Dermis blood vessel endothelial cell (primary cell): ENCODE results near the gene LYPD4. TPM values are rescaled to one million over a fixed set of nuclear protein-coding genes. Genes with fewer than 3 reads are reported as not detected.

ENCODE experiments used
- DNase-seq: peaks from one replicate; pipeline ENCODE4 v3.0.0; 2010
- total RNA-seq: library from RNA; depleted of rRNA; stranded (reverse); fragments of >200 nt; gene quantifications from 2 replicates; pipeline ENCODE4 v1.2.3, GENCODE V29; 2014

Gene LYPD4
- total RNA-seq, 1 donor from 2014 or later: not detected

DNA sequence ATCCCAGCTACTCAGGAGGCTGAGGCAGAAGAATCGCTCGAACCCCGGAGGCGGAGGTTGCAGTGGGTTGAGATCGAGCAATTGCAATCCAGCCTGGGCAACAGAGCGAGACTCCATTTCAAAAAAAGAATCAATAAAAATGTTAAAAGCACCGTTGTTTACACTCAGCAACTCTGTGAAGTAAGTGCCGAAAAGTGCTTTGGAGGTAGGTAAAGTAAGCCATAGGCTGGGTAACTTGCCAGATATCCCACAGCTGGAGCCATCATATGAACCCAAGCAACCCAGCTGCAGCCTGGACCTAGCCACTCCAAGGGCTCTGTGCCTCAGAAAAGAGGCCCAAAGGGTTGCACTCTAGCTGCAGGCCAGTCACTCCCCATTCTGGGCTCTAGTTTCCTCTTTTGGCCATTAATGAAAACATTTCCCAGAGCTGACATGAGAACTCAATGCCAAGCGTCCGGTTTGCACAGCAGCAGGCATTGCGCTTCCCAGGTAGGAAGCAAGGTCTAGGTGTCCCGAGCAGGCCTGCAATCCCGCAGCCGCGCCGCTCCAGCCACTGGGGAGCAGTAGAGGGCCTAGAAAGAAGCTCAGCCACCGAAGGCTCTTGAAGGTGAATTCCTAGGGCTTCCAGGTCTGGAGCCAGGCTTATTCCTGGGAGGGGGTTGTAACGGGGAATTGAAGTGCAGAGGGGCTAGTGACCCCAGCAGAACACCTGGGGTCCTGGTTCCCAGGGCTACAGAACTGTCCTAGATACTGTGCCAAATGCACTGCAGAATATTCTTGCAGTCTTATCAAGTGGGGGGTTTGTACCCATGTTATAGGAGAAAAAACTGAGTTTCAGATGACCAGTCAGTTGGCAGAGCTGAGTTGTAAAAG, 28.5 kb upstream of the LYPD4 start:
- DNase-seq: peak; percentile 79

DNA sequence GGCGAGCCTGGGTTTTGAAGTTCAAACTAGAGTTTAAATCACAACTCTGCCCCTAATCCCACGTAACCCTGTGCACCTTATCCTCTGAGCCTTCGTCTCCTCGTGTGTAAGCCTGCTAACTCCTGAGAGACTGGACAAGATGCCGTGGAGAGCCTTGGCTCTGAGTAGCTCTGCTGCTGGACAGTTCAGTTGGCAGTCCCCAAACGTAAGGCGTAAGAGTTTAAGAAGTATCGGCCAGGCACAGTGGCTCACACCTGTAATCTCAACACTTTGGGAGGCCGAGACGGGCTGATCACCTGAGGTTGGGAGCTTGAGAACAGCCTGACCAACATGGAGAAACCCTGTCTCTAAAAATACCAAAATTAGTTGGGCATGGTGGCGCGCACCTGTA, 27.9 kb upstream of the LYPD4 start:
- DNase-seq: no peak

- no peak for DNase-seq
Measured at GRCh38 chr19:41871573-41872383, 27.3 kb upstream of the LYPD4 start.

- DNase-seq: no peak
Measured at GRCh38 chr19:41870401-41870873, 26.0 kb upstream of the LYPD4 start.

DNA sequence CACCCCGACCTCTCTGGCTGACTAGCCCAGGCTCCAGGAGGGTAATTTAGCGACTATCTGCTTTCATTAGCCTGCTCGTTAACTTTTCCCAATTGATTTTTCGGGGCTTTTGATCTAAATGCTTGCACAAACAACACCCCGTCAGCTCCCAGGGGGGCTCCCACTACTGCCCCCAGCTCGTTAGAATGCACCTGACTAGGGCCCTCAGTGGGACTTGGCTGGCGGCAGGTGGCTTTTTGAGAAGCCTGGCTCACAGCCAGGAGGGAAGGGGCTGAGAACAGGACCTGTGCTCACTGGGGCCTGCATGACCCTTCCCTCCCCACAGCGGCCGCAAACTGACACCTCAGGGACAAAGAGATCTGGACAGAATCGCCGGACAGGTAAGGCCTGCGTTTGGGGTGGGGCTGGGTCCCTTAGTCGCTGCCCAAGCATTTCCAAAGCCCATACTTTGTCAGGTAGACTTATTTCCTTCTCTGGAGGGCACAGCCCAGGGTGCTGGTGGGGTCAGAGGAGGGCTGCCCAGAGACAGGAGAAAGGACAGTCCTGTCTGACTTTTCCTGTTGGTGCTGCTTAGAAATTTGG, 25.0 kb upstream of the LYPD4 start:
- no peak for DNase-seq

GRCh38 chr19:41868989-41869300, 24.5 kb upstream of the LYPD4 start:
- DNase-seq: no peak

GRCh38 chr19:41868120-41868988, 23.9 kb upstream of the LYPD4 start:
- DNase-seq: no peak

- no peak for DNase-seq
Measured at GRCh38 chr19:41866284-41866683, 21.8 kb upstream of the LYPD4 start.

DNA sequence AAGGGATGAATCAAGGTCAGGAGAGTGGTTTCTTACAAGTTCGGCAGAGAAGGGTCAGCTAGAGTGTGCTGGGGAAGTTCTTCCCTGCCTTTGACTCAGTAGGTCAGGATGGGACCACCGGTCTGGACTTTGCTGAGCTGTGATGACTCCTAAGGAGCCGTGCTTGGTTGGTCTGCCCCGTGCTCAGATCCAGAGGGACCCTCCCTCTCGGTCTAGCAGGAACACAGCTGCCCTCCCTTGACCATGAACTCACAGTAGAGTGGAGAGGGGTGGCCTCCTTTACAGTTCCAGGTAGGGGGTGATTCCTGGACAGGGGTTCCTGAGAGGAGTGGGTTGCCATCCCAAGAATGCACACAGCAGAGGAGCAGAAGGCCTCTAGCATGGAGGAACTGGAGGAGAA, 19.9 kb upstream of the LYPD4 start:
- DNase-seq: no peak

DNA sequence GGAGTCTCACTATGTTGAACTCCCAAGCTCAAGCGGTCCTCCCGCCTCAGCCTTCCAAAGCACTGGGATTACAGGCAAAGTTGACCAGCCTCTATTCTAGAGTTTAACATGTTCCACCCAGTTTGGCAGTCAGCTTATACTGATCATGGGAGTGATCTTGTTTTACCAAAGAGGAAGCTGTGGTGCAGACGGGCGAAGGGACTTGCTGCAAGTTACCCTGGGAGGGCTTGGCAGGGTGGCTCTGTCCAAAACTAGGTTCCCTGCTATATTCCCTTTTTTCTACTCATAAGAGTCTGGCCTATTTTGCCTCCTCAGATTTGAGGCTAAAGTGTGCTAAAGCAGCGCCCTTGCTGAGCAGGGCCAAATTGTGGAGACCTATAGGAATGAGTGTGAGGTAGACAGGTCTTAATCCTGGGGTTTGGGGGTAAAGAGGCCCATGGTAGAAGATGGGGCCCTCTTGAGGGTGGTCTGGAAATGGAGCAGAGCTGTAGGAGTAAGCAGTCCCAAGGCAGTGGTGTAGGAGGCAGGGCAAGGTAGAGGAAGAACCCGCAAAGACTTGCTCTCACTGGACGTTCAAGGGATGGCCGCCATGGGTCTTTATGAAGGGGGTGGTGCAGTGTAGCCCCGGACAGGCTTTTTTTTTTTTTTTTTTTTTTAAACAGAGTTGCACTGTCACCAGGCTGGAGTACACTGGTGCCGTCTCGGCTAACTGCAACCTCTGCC, 18.9 kb upstream of the LYPD4 start:
- DNase-seq: no peak

DNA sequence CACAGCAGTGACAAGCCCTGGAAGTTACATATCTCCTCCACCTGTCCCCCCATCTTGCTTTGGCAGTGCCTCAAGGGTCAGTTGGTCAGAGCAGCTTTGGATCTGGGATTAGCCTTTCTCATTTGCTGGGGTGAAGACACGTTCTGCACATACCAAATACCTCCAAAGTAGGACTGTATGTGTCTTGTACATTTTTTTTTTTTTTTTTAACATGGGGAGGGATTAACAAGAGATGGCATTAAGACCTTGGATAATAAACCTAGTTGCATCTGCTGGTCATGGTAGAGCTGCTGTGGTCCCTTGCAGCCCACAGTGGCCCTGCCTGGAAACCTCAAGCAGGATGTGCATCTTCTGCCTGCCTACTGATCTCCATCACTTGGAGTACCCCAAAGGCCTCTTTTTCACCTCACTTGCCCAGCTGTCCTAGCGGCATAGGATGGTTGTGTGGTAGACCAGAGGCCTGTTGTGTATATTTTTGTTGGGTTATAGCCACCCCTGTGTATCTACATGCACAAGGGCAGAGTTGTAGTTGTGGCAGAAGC, 18.0 kb upstream of the LYPD4 start:
- no peak for DNase-seq

DNA sequence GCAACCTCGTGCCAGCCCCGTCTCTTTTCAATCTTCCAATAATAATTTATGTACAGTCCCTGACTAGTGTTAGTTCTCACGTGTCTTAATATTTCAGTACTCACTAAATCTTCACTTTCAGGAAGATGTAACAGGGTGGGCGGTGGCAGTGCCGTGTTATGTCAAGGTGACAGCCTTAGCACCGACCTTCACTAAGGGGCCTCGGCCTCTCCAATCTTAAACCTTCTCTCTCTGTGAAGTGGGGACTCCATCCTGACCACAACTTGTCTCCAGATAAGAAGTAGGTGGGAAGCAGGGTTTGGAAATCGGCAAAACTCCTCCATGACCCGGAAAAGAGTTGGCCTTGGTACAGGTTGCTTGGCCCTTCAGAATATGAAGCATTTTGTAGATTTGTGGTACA, 17.4 kb upstream of the LYPD4 start:
- DNase-seq: no peak

GRCh38 chr19:41861116-41861768, 16.8 kb upstream of the LYPD4 start:
- no peak for DNase-seq

- DNase-seq: peak; percentile 39
Measured at GRCh38 chr19:41860419-41861115, 16.1 kb upstream of the LYPD4 start.

- DNase-seq: peak; percentile 99
Measured at GRCh38 chr19:41859618-41860418, 15.3 kb upstream of the LYPD4 start, which contains the start of gene RPS19. TSS of gene RPS19 (plus strand) at chr19:41860255. CDS start at chr19:41860775, 520 bp downstream.

DNA sequence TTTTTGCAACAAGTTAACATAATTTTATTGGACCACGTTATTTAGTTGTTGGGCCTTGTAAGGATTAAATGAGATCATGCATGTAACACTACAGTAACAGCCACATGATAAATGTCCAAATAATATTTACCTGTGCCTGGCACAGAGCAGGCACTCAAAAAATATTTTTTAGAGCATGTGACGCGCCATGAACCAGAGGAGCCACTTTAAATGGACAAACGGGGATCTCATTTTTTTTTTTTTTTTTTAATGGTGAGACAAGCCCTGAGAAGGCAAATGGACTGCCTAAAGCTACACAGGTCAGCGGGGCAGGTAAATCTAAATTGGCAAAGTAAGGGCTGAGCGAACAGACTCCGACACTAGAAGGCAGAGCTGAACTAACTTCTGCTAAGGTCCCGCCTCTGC, 14.7 kb upstream of the LYPD4 start:
- no peak for DNase-seq

GRCh38 chr19:41853768-41854167, 9.3 kb upstream of the LYPD4 start:
- no peak for DNase-seq

DNA sequence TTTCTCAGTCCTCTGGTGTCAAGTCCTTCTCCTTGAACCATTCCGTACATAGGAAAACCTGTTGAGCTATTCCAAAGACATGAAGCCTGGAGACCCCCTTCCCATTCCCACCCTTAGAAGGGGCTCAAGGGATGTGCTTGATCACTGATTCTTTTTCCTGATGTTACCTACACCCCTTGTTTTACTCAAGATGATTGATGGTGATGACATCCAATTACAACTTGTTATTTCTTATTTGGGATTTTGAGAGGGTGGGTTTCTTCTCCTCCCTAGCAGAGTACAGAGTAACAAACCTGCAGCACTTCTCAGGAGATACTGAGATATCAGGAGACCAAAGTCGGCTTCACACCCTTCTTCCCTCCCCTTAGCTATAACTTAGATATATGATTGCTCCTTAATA, 8.9 kb upstream of the LYPD4 start:
- no peak for DNase-seq

GRCh38 chr19:41851456-41851855, 7.0 kb upstream of the LYPD4 start:
- no peak for DNase-seq
